ENCODE data around the gene TIMM17A. TPM values are rescaled to one million over a fixed set of nuclear protein-coding genes. Genes with fewer than 3 reads are reported as not detected.
A peak's percentile ranks its signal among the peaks of the same experiment; 100 is the strongest.
"Not testable (repeated sequence)": the region's sequence is repeated elsewhere in the genome, so short reads cannot be mapped to it uniquely, and the experiment has no call there.

Gene TIMM17A
- polyA plus RNA-seq, 1 donor (not counting 4 experiments of a cell fraction or from before 2014, with no cell fraction given): 116 TPM

DNA sequence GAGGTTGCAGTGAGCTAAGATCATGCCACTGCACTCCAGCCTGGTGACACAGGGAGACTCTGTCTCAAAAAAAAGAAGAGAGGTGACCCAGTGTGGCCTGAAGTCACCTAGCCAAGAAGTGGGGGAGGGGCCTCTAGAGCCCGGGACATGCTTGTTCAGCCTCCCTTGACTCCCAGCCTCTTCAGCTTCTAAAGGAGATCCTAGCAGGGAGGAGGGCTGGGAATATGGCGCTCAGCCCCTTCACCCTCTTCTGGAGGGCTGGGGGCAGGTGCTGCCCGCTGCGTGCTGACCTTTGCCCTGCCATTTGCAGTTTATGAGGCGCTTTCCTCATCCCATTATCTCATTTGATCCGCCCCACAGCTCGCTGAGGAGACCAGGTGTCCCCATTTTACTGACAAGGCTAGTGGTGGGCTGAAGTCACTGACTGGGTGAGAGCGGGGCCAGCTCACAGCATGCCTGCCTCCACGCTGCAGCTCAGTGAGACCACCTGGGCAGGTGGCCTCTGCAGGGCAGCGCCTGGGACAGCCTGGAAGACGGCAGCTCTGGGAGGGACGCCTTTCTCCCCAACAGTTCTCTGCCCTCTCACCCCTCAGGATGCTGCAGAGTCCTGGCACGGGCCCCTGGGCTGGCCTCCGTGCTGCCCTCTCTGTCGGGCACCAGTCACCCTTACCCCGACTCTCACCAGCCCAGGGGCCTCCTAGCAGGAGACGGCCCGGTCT, 62.6 kb downstream of the TIMM17A start:
- H2AFZ ChIP-seq (ENCODE audit: control insufficient read depth, low read length): no peak overlapping the region
- peak overlapping the region; percentile 37 for H3K4me2 ChIP-seq (ENCODE audit: control insufficient read depth, extremely low read depth, insufficient read depth, low read depth, low read length)
- no peak for FAIRE-seq
- H3K4me1 ChIP-seq (ENCODE audit: control insufficient read depth, extremely low read depth, insufficient read depth, low read length): peaks cover 21% of the 10 kb centered on the region
- H3K9me3 ChIP-seq (ENCODE audit: control insufficient read depth, low read depth, low read length): no peaks in the 10 kb centered on the region
- no peaks in the 10 kb centered on the region for H4K20me1 ChIP-seq (ENCODE audit: control insufficient read depth, extremely low read depth, insufficient read depth, low read length)
- no peaks in the 10 kb centered on the region for H3K36me3 ChIP-seq (ENCODE audit: control insufficient read depth in 2 of 2, extremely low read depth in 1 of 2, insufficient read depth in 2 of 2, low read length in 2 of 2)
- dilution Hi-C loops (cut with MboI; ENCODE audit: extremely low pct_ligation_motif_present, low sequenced_read_pairs): no loop called here
- H3K79me2 ChIP-seq (ENCODE audit: control insufficient read depth, insufficient read depth, low read length): no peaks in the 10 kb centered on the region
- H3K9me1 ChIP-seq (ENCODE audit: control insufficient read depth, extremely low read depth, insufficient read depth, low read length): peaks cover 4% of the 10 kb centered on the region
- no peak for DNase-seq (ENCODE audit: low read depth, low spot score)
- H3K9ac ChIP-seq (ENCODE audit: control insufficient read depth, extremely low read depth, insufficient read depth, low read length): no peak overlapping the region
- TF ChIP-seq, protein P1, sequence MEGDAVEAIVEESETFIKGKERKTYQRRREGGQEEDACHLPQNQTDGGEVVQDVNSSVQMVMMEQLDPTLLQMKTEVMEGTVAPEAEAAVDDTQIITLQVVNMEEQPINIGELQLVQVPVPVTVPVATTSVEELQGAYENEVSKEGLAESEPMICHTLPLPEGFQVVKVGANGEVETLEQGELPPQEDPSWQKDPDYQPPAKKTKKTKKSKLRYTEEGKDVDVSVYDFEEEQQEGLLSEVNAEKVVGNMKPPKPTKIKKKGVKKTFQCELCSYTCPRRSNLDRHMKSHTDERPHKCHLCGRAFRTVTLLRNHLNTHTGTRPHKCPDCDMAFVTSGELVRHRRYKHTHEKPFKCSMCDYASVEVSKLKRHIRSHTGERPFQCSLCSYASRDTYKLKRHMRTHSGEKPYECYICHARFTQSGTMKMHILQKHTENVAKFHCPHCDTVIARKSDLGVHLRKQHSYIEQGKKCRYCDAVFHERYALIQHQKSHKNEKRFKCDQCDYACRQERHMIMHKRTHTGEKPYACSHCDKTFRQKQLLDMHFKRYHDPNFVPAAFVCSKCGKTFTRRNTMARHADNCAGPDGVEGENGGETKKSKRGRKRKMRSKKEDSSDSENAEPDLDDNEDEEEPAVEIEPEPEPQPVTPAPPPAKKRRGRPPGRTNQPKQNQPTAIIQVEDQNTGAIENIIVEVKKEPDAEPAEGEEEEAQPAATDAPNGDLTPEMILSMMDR (optimal IDR thresholded peaks at IDR 0.05 in 1 of 3, IDR thresholded peaks at IDR 0.05 in 1 of 3, conservative IDR thresholded peaks at IDR 0.05 in 1 of 3; ENCODE audit: extremely low read depth in 1 of 3, insufficient read depth in 2 of 3, low read length in 3 of 3): no peak
- no peak for TF ChIP-seq EZH2 (IDR thresholded peaks at IDR 0.05; ENCODE audit: low read length)
- H3K4me3 ChIP-seq (ENCODE audit: control insufficient read depth in 2 of 3, extremely low read depth in 1 of 3, insufficient read depth in 2 of 3, low read depth in 1 of 3, low read length in 3 of 3): no peak overlapping the region
- H3K27me3 ChIP-seq (ENCODE audit: control insufficient read depth, extremely low read depth, insufficient read depth, low read length): no peaks in the 10 kb centered on the region
- H3K27ac ChIP-seq (ENCODE audit: control insufficient read depth, insufficient read depth, low read length): no peak overlapping the region

DNA sequence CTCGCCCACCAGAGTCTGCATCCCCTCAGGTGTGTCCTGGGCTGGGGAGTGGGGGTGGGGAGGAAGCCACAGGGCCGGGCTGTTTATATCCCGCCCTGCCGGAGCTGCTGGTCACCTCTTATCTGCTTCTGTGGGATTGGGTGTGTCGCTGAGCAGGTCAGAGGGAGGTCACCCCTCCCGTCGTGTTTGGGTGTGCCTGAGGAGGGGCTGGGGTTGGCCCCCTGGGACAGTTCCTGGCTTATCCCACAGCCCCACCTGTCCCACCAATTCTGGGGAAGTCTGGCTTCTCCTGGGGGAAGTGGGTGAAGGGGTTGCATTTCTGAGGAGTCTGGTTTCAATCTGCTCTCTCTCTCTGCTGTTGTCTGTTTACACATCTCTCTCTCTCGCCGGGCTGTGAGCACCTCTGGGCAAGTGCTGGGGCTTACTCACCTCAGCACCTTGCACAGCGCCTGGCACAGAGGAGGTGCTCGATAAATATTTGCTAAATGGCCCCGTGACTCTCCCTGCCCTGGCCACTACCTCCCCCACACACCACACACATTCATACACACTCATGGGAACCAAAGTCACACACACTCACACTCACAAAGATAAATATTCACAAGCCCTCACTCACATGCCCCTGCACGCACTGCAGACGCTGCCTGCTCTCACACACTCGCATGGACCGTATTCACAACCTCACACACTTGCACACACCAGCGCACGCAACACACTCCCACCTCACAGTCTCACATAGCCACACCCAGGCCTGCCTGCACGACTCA, 63.3 kb downstream of the TIMM17A start:
- no peak overlapping the region for H2AFZ ChIP-seq (ENCODE audit: control insufficient read depth, low read length)
- no peaks in the 10 kb centered on the region for H4K20me1 ChIP-seq (ENCODE audit: control insufficient read depth, extremely low read depth, insufficient read depth, low read length)
- no peaks in the 10 kb centered on the region for H3K27me3 ChIP-seq (ENCODE audit: control insufficient read depth, extremely low read depth, insufficient read depth, low read length)
- peaks cover 4% of the 10 kb centered on the region for H3K9me1 ChIP-seq (ENCODE audit: control insufficient read depth, extremely low read depth, insufficient read depth, low read length)
- H3K4me1 ChIP-seq (ENCODE audit: control insufficient read depth, extremely low read depth, insufficient read depth, low read length): peaks cover 22% of the 10 kb centered on the region
- H3K79me2 ChIP-seq (ENCODE audit: control insufficient read depth, insufficient read depth, low read length): no peaks in the 10 kb centered on the region
- TF ChIP-seq EZH2 (IDR thresholded peaks at IDR 0.05; ENCODE audit: low read length): no peak
- TF ChIP-seq, protein P1 (optimal IDR thresholded peaks at IDR 0.05 in 1 of 3, IDR thresholded peaks at IDR 0.05 in 1 of 3, conservative IDR thresholded peaks at IDR 0.05 in 1 of 3; ENCODE audit: extremely low read depth in 1 of 3, insufficient read depth in 2 of 3, low read length in 3 of 3): no peak
- peak overlapping the region; percentile 37 for H3K4me2 ChIP-seq (ENCODE audit: control insufficient read depth, extremely low read depth, insufficient read depth, low read depth, low read length)
- dilution Hi-C loops (cut with MboI; ENCODE audit: extremely low pct_ligation_motif_present, low sequenced_read_pairs): no loop called here
- H3K9me3 ChIP-seq (ENCODE audit: control insufficient read depth, low read depth, low read length): no peaks in the 10 kb centered on the region
- H3K36me3 ChIP-seq (ENCODE audit: control insufficient read depth in 2 of 2, extremely low read depth in 1 of 2, insufficient read depth in 2 of 2, low read length in 2 of 2): no peaks in the 10 kb centered on the region
- DNase-seq (ENCODE audit: low read depth, low spot score) (no peak), FAIRE-seq (no peak)
- H3K4me3 ChIP-seq (ENCODE audit: control insufficient read depth in 2 of 3, extremely low read depth in 1 of 3, insufficient read depth in 2 of 3, low read depth in 1 of 3, low read length in 3 of 3): peak overlapping the region in 1 of 3 experiments; percentile 19
- H3K9ac ChIP-seq (ENCODE audit: control insufficient read depth, extremely low read depth, insufficient read depth, low read length): peak overlapping the region; percentile 19
- H3K27ac ChIP-seq (ENCODE audit: control insufficient read depth, insufficient read depth, low read length): peak overlapping the region; percentile 29

DNA sequence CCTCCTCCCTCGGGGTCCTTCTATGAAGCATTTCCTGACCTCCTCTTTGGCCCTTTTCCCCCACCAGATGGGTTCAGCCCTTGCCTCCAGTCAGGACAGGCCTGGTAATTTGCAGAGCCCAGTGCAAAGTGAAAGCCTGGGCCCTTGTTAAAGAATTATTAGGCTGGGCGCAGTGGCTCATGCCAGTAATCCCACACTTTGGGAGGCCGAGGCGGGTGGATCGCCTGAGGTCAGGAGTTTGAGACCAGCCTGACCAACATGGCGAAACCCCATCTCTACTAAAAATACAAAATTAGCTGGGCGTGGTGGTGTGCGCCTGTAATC, 63.9 kb downstream of the TIMM17A start:
- peak overlapping the region in 1 of 3 experiments; percentile 19 for H3K4me3 ChIP-seq (ENCODE audit: control insufficient read depth in 2 of 3, extremely low read depth in 1 of 3, insufficient read depth in 2 of 3, low read depth in 1 of 3, low read length in 3 of 3)
- H3K9me3 ChIP-seq (ENCODE audit: control insufficient read depth, low read depth, low read length); H3K9me1 ChIP-seq (ENCODE audit: control insufficient read depth, extremely low read depth, insufficient read depth, low read length); H3K27me3 ChIP-seq (ENCODE audit: control insufficient read depth, extremely low read depth, insufficient read depth, low read length); DNase-seq (ENCODE audit: low read depth, low spot score); H3K36me3 ChIP-seq (ENCODE audit: control insufficient read depth in 2 of 2, extremely low read depth in 1 of 2, insufficient read depth in 2 of 2, low read length in 2 of 2); H2AFZ ChIP-seq (ENCODE audit: control insufficient read depth, low read length); dilution Hi-C loops (cut with MboI; ENCODE audit: extremely low pct_ligation_motif_present, low sequenced_read_pairs); H3K79me2 ChIP-seq (ENCODE audit: control insufficient read depth, insufficient read depth, low read length); H3K27ac ChIP-seq (ENCODE audit: control insufficient read depth, insufficient read depth, low read length); FAIRE-seq; H4K20me1 ChIP-seq (ENCODE audit: control insufficient read depth, extremely low read depth, insufficient read depth, low read length): not testable (repeated sequence)
- H3K4me2 ChIP-seq (ENCODE audit: control insufficient read depth, extremely low read depth, insufficient read depth, low read depth, low read length): peak overlapping the region; percentile 37
- peaks cover 22% of the 10 kb centered on the region for H3K4me1 ChIP-seq (ENCODE audit: control insufficient read depth, extremely low read depth, insufficient read depth, low read length)
- H3K9ac ChIP-seq (ENCODE audit: control insufficient read depth, extremely low read depth, insufficient read depth, low read length): peak overlapping the region; percentile 19
